B cell (primary cell): ENCODE data around the gene SFTPA2. TPM values are rescaled to one million over a fixed set of nuclear protein-coding genes. Genes with fewer than 3 reads are reported as not detected.
"Not testable (repeated sequence)": the region's sequence is repeated elsewhere in the genome, so short reads cannot be mapped to it uniquely, and the experiment has no call there.

Source experiments
- ATAC-seq: fragments of 200-7000 bp; cut with Tn5 transposase; one replicate; pipeline ENCODE4 v1.10.0; 2021; ENCODE audit warnings: low read depth, mild to moderate bottlenecking, moderate number of reproducible peaks, moderate library complexity
- CTCF ChIA-PET: fragments of 350-600 bp; sonication (Branson Sonifier 250); formaldehyde crosslinking; loops from one replicate; lab custom pipeline; 2021; ENCODE audit warnings: antibody characterized with exemption, inconsistent platforms; lab: Charles Lee
- POLR2A ChIA-PET: fragments of 350-600 bp; sonication (Branson Sonifier 250); formaldehyde crosslinking; loops from one replicate; lab custom pipeline; 2021; ENCODE audit warnings: antibody characterized with exemption; lab: Charles Lee
- DNase-seq: peaks from one replicate; pipeline ENCODE4 v3.0.0; 2013
- H2AFZ ChIP-seq: 2 replicates; pipeline ENCODE4 v1.6.1; 2012; ENCODE audit warnings: mild to moderate bottlenecking, low read depth, low read length; ENCODE audit not compliant: insufficient read depth, poor library complexity, severe bottlenecking
- H3K27ac ChIP-seq, 2 donors: 1 replicate in 1 of 2; 2 replicates in 1 of 2; pipeline ENCODE4 v1.5.1; 2012 to 2013; ENCODE audit warnings: low read length in 2 of 2, mild to moderate bottlenecking in 2 of 2, moderate library complexity in 1 of 2
- H3K27me3 ChIP-seq, 4 experiments: fragments of 200-600 bp in 1 of 4; sonication (generic) in 1 of 4; replicated peaks in 1 of 4; 1 replicate in 2 of 4; 2 replicates in 2 of 4; pipeline versions ENCODE4 v1.6.1 to v1.7.0; 2013 to 2016; ENCODE audit warnings: low read length in 3 of 4, mild to moderate bottlenecking in 2 of 4, mixed read lengths in 1 of 4, moderate library complexity in 1 of 4; ENCODE audit not compliant: insufficient read depth in 4 of 4, control insufficient read depth in 3 of 4; ENCODE audit errors: control extremely low read depth in 1 of 4
- H3K36me3 ChIP-seq, 2 experiments: replicated peaks in 1 of 2; 1 replicate in 1 of 2; 2 replicates in 1 of 2; pipeline versions ENCODE4 v1.6.1 to v1.7.1; 2013; ENCODE audit warnings: low read length in 1 of 2; ENCODE audit not compliant: insufficient read depth in 2 of 2, control insufficient read depth in 1 of 2; ENCODE audit errors: control extremely low read depth in 1 of 2, extremely low read depth in 1 of 2
- H3K4me1 ChIP-seq, 2 donors: fragments of 200-600 bp in 1 of 2; sonication (generic) in 1 of 2; 1 replicate in 1 of 2; 2 replicates in 1 of 2; pipeline versions ENCODE4 v1.5.1 to v1.6.1; 2013 to 2017; ENCODE audit warnings: low read length in 2 of 2; ENCODE audit not compliant: control insufficient read depth in 2 of 2, insufficient read depth in 2 of 2
- H3K4me2 ChIP-seq: replicated peaks from 2 replicates; pipeline ENCODE3; 2012; ENCODE audit warnings: mild to moderate bottlenecking, low read depth, low read length; ENCODE audit not compliant: poor library complexity, severe bottlenecking
- H3K4me3 ChIP-seq, 5 experiments: fragments of 200-600 bp in 1 of 5; sonication (generic) in 1 of 5; 1 replicate in 3 of 5; 2 replicates in 2 of 5; pipeline versions ENCODE4 v1.5.1 to v1.7.0; 2011 to 2016; ENCODE audit warnings: low read length in 4 of 5, mild to moderate bottlenecking in 4 of 5, low read depth in 2 of 5, control low read depth in 1 of 5, moderate library complexity in 1 of 5; ENCODE audit not compliant: insufficient read depth in 1 of 5; ENCODE audit errors: control extremely low read depth in 1 of 5, extremely low read depth in 1 of 5
- H3K79me2 ChIP-seq: fragments of 200-600 bp; sonication (generic); one replicate; pipeline ENCODE4 v1.6.0; 2016; ENCODE audit warnings: low read length; ENCODE audit not compliant: control insufficient read depth, insufficient read depth
- H3K9ac ChIP-seq: fragments of 200-600 bp; sonication (generic); 2 replicates; pipeline ENCODE4 v1.6.1; 2017; ENCODE audit warnings: mild to moderate bottlenecking, low read length, moderate library complexity
- H3K9me3 ChIP-seq, 3 donors: one replicate each; pipeline versions ENCODE4 v1.6.1 to v1.7.1; 2013; ENCODE audit warnings: low read length in 2 of 3; ENCODE audit not compliant: control insufficient read depth in 2 of 3, insufficient read depth in 1 of 3; ENCODE audit errors: control extremely low read depth in 1 of 3
- H4K20me1 ChIP-seq: 2 replicates; pipeline ENCODE4 v1.6.0; 2012; ENCODE audit warnings: mild to moderate bottlenecking, low read length; ENCODE audit not compliant: insufficient read depth, control insufficient read depth, poor library complexity, severe bottlenecking
- H3K27ac Mint-ChIP-seq: one replicate; pipeline ENCODE4 v1.8.0; 2021; ENCODE audit warnings: mixed read lengths
- H3K27me3 Mint-ChIP-seq: one replicate; pipeline ENCODE4 v1.8.0; 2021; ENCODE audit warnings: mixed read lengths
- H3K4me1 Mint-ChIP-seq: one replicate; pipeline ENCODE4 v1.8.0; 2021; ENCODE audit warnings: mixed read lengths
- H3K4me3 Mint-ChIP-seq: one replicate; pipeline ENCODE4 v1.8.0; 2021; ENCODE audit warnings: mixed read lengths
- H3K9me3 Mint-ChIP-seq: one replicate; pipeline ENCODE4 v1.8.0; 2022; ENCODE audit warnings: mixed read lengths; ENCODE audit not compliant: insufficient read depth
- EZH2 ChIP-seq: IDR thresholded peaks from 2 replicates; pipeline ENCODE4 v1.6.1; 2012; ENCODE audit warnings: borderline replicate concordance, low read depth, mild to moderate bottlenecking, moderate library complexity, low read length; ENCODE audit not compliant: insufficient read depth, poor library complexity, severe bottlenecking
- WGBS: methylation state at CpG from one replicate; pipeline ENCODE4 v1.1.5; 2013; ENCODE audit warnings: missing lambda C conversion rate; ENCODE audit not compliant: insufficient coverage; 5-methylcytosine and 5-hydroxymethylcytosine counted together
- intact Hi-C: fragments of 100-400 bp; cut with micrococcal nuclease; formaldehyde crosslinking; loops from one replicate; pipeline ENCODE4 v1.10.0; 2022
- polyA plus RNA-seq: library from polyadenylated mRNA; depleted of rRNA; stranded (reverse); fragments of >200 nt; gene quantifications from 2 replicates; pipeline ENCODE4 v1.2.3, GENCODE V29; 2012
- total RNA-seq, 2 donors: library from RNA; stranded (reverse); fragments of 120-200 nt in 1 of 2; gene quantifications; 1 replicate in 1 of 2; 2 replicates in 1 of 2; pipeline versions ENCODE4 v1.2.3 to v1.2.4, GENCODE V29; 2013 to 2022
- TF ChIP-seq, protein P1 (sequence below): fragments of 200-600 bp; IDR thresholded peaks from one replicate; pipeline ENCODE4 v1.8.0; 2022; ENCODE audit warnings: antibody characterized with exemption, mild to moderate bottlenecking

The SFTPA2 gene
- total and polyA plus RNA-seq, 2 donors (not counting 1 experiment from before 2014, with no cell fraction given) = not detected

DNA sequence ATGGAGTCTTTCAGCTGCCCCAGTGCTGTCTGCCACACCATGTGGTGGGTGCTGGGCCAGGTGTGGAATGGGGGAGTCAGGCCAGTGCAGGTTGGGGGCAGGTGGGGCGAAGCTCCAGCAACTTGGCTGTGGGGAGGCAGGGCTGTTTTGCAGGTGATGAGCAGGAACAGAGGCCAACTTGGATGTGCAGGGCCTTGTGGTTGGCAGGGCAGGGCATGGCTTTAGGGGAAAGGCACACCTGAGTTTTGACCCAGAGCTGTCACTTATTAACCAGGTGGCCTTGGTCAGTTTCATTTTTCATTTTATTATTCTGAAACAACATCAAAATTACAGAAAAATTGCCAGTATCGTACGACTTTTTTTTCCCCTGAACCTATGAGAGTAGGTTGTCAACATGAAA is 1.1 kb upstream of the SFTPA2 start:
- WGBS = 83% methylated on average over 3 of the region's 3 CpGs
- H3K79me2 ChIP-seq = no peaks in the 10 kb centered on the region
- H3K27me3 ChIP-seq = peaks cover 0 to 6% (median 2%) of the 10 kb centered on the region in 4 experiments
- Mint-ChIP-seq H3K27ac (no peak overlapping the region), H3K4me3 (no peak overlapping the region), H3K9me3 (no peaks in the 10 kb centered on the region), H3K27me3 (peaks cover 21% of the 10 kb centered on the region), H3K4me1 (peaks cover 3% of the 10 kb centered on the region)
- no peak overlapping the region for H3K4me3 ChIP-seq
- H2AFZ ChIP-seq = no peak overlapping the region
- DNase-seq = no peak
- no peak overlapping the region for H3K4me2 ChIP-seq
- CTCF ChIA-PET = no interaction called here
- no peaks in the 10 kb centered on the region for H3K36me3 ChIP-seq
- H3K27ac ChIP-seq = no peak overlapping the region
- TF ChIP-seq, protein P1, sequence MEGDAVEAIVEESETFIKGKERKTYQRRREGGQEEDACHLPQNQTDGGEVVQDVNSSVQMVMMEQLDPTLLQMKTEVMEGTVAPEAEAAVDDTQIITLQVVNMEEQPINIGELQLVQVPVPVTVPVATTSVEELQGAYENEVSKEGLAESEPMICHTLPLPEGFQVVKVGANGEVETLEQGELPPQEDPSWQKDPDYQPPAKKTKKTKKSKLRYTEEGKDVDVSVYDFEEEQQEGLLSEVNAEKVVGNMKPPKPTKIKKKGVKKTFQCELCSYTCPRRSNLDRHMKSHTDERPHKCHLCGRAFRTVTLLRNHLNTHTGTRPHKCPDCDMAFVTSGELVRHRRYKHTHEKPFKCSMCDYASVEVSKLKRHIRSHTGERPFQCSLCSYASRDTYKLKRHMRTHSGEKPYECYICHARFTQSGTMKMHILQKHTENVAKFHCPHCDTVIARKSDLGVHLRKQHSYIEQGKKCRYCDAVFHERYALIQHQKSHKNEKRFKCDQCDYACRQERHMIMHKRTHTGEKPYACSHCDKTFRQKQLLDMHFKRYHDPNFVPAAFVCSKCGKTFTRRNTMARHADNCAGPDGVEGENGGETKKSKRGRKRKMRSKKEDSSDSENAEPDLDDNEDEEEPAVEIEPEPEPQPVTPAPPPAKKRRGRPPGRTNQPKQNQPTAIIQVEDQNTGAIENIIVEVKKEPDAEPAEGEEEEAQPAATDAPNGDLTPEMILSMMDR = no peak
- no peak for TF ChIP-seq EZH2
- no peaks in the 10 kb centered on the region for H4K20me1 ChIP-seq
- POLR2A ChIA-PET = no interaction called here
- intact Hi-C loops = no loop called here
- H3K9me3 ChIP-seq = no peaks in the 10 kb centered on the region
- no peak overlapping the region for H3K9ac ChIP-seq
- no peaks in the 10 kb centered on the region for H3K4me1 ChIP-seq
- ATAC-seq = no peak

DNA sequence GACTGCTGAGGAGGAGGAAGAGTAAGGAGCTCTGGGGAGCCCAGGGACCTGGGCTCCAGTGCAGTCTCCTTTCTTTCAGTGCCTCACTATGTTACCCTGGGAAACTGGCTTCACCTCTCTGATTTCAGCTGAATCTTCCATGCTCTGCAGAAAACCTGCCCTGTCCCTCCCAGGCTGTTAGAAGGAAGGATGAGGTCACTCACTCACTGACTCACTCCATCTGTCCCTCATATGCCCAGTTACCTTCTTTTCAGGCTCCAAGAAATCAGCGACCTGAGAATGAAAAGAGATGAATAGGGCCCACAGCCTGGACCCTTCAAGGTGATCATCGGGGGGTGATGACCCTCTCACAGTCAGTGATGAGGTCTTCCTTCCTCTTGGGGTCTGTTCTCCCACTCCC is 481 bp downstream of the SFTPA2 start:
- TF ChIP-seq, protein P1 = no peak
- no peak for TF ChIP-seq EZH2

DNA sequence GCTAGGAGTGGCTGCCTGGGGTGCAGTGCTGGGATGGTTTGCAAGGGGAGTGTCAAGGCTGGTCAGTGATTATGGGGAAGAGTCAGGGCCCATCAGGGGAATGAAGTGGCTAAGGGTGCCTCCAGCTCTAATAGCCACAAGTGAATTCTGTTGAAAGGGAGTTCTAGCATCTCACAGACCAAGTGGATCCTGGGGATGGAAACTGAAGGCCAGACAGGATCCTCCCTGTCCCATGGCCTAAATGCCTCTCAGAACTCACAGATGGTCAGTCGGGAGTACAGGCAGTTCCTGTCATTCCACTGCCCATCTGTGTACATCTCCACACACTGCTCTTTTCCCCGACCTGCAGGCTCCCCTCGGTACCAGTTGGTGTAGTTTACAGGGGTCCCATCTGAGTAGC is 3.2 kb downstream of the SFTPA2 start:
- H2AFZ ChIP-seq, ATAC-seq, H3K9ac ChIP-seq, H3K4me1 ChIP-seq, H3K79me2 ChIP-seq, H3K4me3 ChIP-seq, H3K9me3 ChIP-seq, POLR2A ChIA-PET, H3K9me3 Mint-ChIP-seq, H3K4me2 ChIP-seq, H4K20me1 ChIP-seq, H3K27ac Mint-ChIP-seq, H3K27ac ChIP-seq, H3K4me1 Mint-ChIP-seq, DNase-seq, CTCF ChIA-PET, H3K4me3 Mint-ChIP-seq, H3K36me3 ChIP-seq, H3K27me3 ChIP-seq, intact Hi-C loops: not testable (repeated sequence)
- H3K27me3 Mint-ChIP-seq = peaks cover 16% of the 10 kb centered on the region
- no CpG with 5 or more reads among the region's 3 CpGs for WGBS

More for the DNA sequence above, 481 bp downstream of the SFTPA2 start:
- intact Hi-C loops = no loop called here
- no peak for DNase-seq
- Mint-ChIP-seq H3K4me1 (peaks cover 3% of the 10 kb centered on the region), H3K4me3 (no peak overlapping the region), H3K9me3 (no peaks in the 10 kb centered on the region), H3K27ac (no peak overlapping the region), H3K27me3 (peaks cover 21% of the 10 kb centered on the region)
- Histone ChIP-seq H4K20me1 (no peaks in the 10 kb centered on the region), H3K27ac (no peak overlapping the region), H3K4me1 (no peaks in the 10 kb centered on the region), H3K4me3 (no peak overlapping the region), H3K36me3 (no peaks in the 10 kb centered on the region), H2AFZ (no peak overlapping the region), H3K4me2 (no peak overlapping the region), H3K27me3 (peaks cover 0 to 6% (median 2%) of the 10 kb centered on the region in 4 experiments), H3K79me2 (no peaks in the 10 kb centered on the region), H3K9ac (no peak overlapping the region), H3K9me3 (no peaks in the 10 kb centered on the region)
- CTCF ChIA-PET = interaction anchor here (0.8 kb wide), 1 partner anchor 1532 kb away, joined by 3 read pairs; no protein-coding TSS in a partner anchor
- 93% methylated on average over 2 of the region's 2 CpGs for WGBS
- ATAC-seq = no peak
- POLR2A ChIA-PET = no interaction called here
